ENCODE data around the gene ST3GAL2.

The ST3GAL2 gene

DNA sequence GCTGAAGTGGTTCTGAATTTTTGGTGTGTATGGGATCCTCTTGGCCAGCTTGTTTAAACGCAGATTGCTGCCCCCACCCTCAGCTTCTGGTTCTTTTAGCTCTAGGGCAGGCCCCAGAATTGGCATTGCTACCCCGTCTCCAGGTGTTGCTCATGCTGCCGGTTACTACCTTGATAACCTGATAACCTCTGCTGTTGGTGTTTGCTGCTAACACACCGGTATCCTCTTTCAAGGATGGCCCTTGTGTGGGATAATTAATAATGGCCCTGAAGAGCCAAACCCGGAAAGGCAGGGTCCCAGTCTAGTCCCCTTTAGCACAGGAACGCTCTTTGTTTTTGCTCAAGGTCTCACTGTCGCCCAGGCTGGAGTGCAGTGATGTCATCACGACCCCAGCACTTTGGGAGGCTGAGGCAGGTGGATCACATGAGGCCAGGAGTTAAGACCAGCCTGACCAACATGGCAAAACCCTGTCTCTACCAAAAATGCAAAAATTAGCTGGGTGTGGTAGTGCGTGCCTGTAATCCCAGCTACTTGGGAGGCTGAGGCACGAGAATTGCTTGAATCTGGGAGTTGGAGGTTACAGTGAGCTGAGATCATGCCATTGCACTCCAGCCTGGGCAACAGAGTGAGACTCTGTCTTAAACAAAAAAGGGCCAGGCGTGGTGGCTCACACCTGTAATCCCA is 1.3 kb upstream of the ST3GAL2 start:
- TF ChIP-seq GLIS3 (CRISPR knock-in tag; IDR thresholded peaks at IDR 0.05): no peak
- ATAC-seq: no peak

DNA sequence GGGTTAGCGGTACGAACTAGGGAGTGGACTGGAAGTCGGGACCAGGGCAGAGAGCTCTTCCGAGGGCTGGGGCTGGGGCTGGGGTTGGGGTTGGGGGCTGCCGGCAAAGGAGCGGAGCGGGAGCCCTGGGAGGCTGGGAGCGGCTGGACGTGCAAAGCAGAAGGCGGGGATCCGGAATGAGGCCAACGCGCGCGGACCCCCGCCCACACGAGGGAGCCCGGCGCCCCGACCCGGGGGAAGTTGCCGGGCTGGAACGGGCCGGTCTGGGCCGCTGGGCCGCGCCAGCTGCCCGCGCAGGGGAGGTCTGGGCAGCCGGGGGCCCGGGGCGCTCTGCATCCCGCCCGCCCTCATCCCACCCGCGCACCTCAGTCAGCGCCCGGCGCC is 323 bp downstream of the ST3GAL2 start:
- no peak for TF ChIP-seq TCF4 (CRISPR knock-in tag; IDR thresholded peaks at IDR 0.05; ENCODE audit: borderline replicate concordance)
- TF ChIP-seq TSHZ2 (CRISPR knock-in tag; IDR thresholded peaks at IDR 0.05): no peak
- TF ChIP-seq, protein P1, sequence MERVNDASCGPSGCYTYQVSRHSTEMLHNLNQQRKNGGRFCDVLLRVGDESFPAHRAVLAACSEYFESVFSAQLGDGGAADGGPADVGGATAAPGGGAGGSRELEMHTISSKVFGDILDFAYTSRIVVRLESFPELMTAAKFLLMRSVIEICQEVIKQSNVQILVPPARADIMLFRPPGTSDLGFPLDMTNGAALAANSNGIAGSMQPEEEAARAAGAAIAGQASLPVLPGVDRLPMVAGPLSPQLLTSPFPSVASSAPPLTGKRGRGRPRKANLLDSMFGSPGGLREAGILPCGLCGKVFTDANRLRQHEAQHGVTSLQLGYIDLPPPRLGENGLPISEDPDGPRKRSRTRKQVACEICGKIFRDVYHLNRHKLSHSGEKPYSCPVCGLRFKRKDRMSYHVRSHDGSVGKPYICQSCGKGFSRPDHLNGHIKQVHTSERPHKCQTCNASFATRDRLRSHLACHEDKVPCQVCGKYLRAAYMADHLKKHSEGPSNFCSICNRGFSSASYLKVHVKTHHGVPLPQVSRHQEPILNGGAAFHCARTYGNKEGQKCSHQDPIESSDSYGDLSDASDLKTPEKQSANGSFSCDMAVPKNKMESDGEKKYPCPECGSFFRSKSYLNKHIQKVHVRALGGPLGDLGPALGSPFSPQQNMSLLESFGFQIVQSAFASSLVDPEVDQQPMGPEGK (CRISPR knock-in tag; IDR thresholded peaks at IDR 0.05; ENCODE audit: borderline replicate concordance): no peak
- TF ChIP-seq CSDC2 (CRISPR knock-in tag; IDR thresholded peaks at IDR 0.05): no peak
- TF ChIP-seq, protein P2, sequence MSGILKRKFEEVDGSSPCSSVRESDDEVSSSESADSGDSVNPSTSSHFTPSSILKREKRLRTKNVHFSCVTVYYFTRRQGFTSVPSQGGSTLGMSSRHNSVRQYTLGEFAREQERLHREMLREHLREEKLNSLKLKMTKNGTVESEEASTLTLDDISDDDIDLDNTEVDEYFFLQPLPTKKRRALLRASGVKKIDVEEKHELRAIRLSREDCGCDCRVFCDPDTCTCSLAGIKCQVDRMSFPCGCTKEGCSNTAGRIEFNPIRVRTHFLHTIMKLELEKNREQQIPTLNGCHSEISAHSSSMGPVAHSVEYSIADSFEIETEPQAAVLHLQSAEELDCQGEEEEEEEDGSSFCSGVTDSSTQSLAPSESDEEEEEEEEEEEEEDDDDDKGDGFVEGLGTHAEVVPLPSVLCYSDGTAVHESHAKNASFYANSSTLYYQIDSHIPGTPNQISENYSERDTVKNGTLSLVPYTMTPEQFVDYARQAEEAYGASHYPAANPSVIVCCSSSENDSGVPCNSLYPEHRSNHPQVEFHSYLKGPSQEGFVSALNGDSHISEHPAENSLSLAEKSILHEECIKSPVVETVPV (CRISPR knock-in tag; IDR thresholded peaks at IDR 0.05): no peak
- no peak for TF ChIP-seq TOX (CRISPR knock-in tag; IDR thresholded peaks at IDR 0.05; ENCODE audit: borderline replicate concordance)
- no peak for TF ChIP-seq RARB (CRISPR knock-in tag; IDR thresholded peaks at IDR 0.05)
- TF ChIP-seq ZNF70 (CRISPR knock-in tag; IDR thresholded peaks at IDR 0.05): no peak
- no peak for TF ChIP-seq ISL1 (CRISPR knock-in tag; IDR thresholded peaks at IDR 0.05)
- no peak for TF ChIP-seq ZC3H10 (CRISPR knock-in tag; IDR thresholded peaks at IDR 0.05)
- TF ChIP-seq, protein P3, sequence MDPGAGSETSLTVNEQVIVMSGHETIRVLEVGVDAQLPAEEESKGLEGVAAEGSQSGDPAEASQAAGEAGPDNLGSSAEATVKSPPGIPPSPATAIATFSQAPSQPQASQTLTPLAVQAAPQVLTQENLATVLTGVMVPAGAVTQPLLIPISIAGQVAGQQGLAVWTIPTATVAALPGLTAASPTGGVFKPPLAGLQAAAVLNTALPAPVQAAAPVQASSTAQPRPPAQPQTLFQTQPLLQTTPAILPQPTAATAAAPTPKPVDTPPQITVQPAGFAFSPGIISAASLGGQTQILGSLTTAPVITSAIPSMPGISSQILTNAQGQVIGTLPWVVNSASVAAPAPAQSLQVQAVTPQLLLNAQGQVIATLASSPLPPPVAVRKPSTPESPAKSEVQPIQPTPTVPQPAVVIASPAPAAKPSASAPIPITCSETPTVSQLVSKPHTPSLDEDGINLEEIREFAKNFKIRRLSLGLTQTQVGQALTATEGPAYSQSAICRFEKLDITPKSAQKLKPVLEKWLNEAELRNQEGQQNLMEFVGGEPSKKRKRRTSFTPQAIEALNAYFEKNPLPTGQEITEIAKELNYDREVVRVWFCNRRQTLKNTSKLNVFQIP (CRISPR knock-in tag; IDR thresholded peaks at IDR 0.05; ENCODE audit: borderline replicate concordance, low read depth): no peak
- no peak for TF ChIP-seq BACH2 (CRISPR knock-in tag; IDR thresholded peaks at IDR 0.05; ENCODE audit: borderline replicate concordance)
- peak; percentile 0; the same call in 2 of the 3 replicates for ATAC-seq

DNA sequence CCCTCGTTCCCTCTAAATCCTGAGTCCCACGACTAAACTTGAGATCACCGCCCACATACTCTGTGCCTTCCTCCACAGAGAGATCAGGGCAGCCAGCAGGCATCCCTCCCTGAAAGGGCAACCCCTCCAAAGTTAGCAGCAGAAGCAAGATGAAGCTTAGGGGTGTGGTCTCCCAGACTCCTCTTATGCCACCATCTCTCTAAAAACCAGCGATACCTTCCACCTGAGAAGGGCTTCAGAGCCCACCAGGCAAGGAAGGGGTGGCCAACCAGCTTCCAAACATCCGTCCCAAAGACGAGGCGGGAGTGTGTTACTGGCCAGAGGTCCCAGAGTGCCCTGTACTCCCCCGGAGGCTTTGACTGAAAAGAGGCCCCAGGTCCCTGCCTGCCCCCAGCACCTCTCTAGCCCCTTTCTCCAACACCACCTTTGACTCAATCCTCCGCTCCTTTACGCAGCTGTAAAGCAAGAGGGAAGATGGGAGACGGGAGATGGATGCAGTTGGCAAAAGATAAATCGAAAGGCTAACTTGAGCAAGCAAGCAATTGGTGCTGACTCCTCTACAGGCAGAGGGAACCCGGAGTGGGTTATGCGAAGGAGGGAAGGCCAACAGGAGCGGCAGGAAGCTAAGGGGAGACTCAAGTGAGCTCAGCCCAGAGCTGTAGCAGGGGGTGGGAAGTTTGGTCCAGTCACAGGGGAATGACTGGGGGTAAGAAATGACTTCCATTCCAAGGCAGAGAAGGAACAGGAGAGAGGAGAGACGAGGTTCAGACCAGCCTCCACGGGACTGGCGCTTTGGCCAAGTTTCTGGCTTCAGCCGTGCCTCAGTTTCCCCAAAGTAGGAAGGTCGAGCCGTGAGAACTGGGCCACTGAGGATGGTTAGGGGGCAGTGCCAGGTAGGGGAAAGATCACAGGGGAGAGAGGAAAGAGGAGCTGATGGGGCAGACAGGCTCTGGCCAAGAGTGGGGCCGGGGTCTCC is 1.0 kb downstream of the ST3GAL2 start:
- peak; percentile 31 for ATAC-seq
- TF ChIP-seq, protein P1 (CRISPR knock-in tag; IDR thresholded peaks at IDR 0.05; ENCODE audit: borderline replicate concordance): no peak
- TF ChIP-seq OSR1 (CRISPR knock-in tag; IDR thresholded peaks at IDR 0.05) (no peak), ZC3H10 (CRISPR knock-in tag; IDR thresholded peaks at IDR 0.05) (no peak), ZFP30 (CRISPR knock-in tag; IDR thresholded peaks at IDR 0.05) (no peak), ZFP3 (CRISPR knock-in tag; IDR thresholded peaks at IDR 0.05) (peak; percentile 77; the same call in 1 of the 2 replicates), TOX (CRISPR knock-in tag; IDR thresholded peaks at IDR 0.05; ENCODE audit: borderline replicate concordance) (no peak)

All from SK-N-SH treated with all-trans-retinoic acid at 6 μM for 48 hours (cell line).